NCI-H526 (cell line): ENCODE results near the gene GALK1.

ENCODE experiments used
- DNase-seq, 2 experiments: peaks; one replicate each; lab custom pipeline; 2025; lab: John Stamatoyannopoulos, UW

Gene GALK1

GRCh38 chr17:75750661-75751423 is 14.2 kb downstream of the GALK1 start:
- no peak for DNase-seq

DNA sequence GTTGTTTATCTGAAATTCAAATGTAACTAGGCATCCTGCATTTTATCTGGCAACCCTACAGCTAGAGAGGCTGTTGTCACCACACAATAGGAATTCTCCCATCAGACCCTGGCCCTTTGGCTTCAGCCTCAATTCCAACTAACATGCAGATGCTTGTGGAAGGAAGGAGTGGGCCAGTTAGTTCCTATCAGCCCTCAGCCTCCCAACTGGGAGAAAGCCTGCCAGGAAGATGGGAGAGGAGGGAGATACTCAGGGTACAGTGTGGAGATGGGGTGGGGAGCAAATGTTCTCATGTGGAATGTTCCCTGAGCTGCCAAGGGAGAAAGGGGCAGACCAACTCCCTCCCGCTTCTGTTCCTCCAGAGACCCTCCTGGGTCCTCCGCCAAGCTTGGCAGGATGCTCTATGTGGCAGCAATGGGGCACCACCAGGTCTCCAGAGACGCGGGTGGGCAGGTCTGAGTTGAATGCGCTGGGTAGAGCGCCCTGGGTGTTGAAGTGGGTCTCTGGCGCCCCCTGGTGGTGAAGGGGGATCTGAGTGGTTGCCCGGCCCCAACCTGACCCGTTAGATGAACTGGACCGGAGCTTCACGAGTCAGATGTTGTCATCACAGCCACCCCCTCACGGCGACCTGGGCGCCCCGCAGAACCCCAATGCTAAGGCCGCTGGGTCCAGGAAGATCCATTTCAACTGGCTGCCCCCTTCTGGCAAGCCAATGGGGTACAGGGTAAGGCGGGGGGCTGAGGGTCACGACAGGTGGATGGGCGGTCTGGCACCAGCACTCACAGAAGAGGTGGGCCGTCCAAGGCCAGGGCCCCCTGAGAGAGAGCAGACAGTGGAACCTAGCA is 15.2 kb downstream of the GALK1 start:
- peak; percentile 62 to 92 for DNase-seq

- no peak for DNase-seq
Observed at GRCh38 chr17:75748706-75749105, 16.3 kb downstream of the GALK1 start.

DNA sequence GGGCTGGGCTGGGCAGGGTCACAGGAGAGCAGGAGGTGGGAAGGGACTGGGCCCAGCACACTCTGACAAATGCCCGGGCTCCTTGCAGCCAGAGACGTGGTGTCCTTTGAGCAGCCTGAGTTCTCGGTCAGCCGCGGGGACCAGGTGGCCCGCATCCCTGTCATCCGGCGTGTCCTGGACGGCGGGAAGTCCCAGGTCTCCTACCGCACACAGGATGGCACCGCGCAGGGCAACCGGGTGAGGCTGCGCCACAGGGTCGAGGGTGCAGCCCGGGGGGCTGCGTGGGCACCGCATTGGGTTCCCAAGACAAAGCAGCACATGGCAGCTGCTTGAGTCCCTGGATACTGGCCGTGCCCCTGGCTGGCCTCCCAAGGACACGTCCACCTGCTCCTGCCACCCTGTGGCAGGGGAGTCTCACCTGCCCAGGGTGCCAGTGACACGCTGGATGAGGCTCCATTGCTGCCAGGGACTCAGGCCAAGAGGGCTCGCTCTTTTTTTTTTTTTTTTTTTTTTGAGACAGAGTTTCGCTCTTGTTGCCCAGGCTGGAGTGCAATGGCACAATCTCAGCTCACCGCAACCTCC is 21.3 kb downstream of the GALK1 start:
- DNase-seq = no peak

- DNase-seq = no peak
Observed at GRCh38 chr17:75742337-75742736, 22.7 kb downstream of the GALK1 start.

DNA sequence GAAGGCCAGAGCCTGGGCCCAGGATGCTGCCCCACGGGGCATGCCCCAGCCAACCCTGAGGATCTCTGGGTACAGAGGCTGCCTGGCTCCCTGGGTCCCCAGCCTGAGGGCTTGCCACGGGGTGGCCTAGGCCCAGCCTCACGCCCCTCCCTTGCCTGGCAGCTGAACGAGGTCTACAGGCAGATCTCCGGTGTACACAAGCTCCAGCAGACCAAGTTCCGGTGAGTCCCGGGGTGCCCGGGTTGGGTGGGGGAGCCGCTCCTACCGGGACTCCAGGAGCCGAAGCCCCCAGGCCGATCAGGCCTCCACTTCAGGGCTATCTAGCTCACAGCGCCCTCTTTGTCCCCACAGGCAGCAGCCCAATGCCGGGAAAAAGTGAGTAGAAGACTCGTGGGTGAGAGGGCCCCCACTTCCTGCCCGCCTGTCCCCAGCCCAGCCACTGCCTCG is 24.3 kb downstream of the GALK1 start:
- DNase-seq = no peak

DNA sequence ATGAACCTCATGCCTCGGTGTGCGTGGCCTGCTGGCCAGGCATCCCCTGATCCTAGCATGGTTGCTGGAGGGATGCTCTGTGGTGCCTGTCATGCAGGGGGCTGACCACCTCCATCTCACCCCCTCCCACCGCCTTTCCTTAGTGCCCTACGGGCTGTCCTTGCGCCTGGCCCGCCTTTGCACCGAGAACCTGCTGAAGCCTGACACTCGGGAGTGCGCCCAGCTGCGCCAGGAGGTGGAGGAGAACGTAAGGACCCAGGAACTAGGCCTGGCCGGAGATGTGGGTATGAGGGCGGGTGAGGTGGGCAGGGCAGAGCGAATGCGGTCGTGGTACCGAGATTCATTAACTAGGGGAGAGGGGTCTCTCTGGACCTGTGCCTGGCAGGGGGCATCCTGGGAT is 24.8 kb downstream of the GALK1 start:
- no peak for DNase-seq

GRCh38 chr17:75739801-75740200 is 25.2 kb downstream of the GALK1 start:
- no peak for DNase-seq

- DNase-seq = no peak
Observed at GRCh38 chr17:75739174-75739573, 25.8 kb downstream of the GALK1 start.

DNA sequence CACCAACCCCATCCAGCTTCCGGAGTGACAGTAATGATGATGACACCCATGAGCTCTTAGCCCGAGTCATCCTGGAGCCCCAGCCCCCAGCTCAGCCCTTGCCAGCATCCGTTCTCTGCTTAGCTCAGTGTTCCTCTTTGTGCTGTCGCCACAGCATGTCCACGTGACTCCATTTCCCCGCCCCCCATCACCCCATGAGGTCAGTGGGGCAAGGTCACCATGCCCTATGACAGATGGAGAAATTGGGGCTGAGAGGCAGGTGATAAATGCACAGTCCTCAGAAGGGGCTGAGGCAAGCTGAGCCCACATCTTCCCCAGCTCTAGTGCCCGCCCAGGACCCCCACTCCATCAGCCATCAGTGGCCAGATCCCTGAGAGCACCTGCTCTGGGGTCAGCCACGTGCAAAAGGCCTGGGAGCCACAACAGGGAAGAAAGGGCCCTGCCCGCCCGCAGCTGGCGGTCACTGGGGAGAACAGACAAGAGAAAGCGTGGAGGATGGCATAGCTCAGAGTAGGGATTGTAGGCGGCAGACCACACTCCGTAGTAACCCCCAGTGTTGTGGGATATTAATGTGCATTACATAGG is 26.7 kb downstream of the GALK1 start:
- DNase-seq = no peak

GRCh38 chr17:75737133-75737962 is 27.6 kb downstream of the GALK1 start:
- no peak for DNase-seq

DNA sequence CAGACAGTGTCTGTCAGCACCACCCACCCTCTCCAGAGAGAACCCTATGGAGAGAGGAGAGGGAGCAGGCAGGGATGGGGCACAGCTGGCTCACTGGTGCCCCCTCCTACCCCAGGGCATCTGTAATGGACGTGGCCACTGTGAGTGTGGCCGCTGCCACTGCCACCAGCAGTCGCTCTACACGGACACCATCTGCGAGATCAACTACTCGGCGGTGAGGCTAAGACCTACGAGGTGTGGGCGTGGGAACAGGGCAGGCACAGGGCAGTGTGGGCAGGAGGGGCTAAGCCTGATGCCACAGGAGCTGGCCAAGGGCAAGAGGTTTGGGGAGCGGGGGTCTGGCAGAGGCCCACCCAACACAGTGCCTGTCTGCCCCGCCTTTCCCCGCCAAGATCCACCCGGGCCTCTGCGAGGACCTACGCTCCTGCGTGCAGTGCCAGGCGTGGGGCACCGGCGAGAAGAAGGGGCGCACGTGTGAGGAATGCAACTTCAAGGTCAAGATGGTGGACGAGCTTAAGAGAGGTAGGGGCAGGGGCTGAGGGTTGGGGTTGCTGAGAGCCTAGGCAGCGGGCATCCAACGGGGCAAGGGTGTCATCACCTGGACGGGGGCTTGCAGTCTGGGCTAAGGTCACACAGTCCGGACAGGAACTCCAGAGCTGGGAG is 28.7 kb downstream of the GALK1 start:
- DNase-seq = no peak

- no peak for DNase-seq
Observed at GRCh38 chr17:75734674-75735294, 30.2 kb downstream of the GALK1 start.

DNA sequence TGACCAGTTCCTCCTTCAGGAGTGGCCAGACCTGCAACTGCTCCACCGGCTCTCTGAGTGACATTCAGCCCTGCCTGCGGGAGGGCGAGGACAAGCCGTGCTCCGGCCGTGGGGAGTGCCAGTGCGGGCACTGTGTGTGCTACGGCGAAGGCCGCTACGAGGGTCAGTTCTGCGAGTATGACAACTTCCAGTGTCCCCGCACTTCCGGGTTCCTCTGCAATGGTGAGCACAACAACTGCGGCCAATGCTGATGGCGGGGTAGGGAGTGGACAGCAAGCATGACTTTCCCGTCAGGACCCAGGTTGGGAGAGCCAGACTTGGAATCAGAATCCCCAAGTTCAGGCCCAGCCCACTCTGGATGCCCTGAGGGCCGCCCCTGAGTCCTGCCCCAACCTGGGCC is 31.5 kb downstream of the GALK1 start:
- DNase-seq = no peak

- DNase-seq = no peak
Observed at GRCh38 chr17:75731716-75732498, 33.1 kb downstream of the GALK1 start.

DNA sequence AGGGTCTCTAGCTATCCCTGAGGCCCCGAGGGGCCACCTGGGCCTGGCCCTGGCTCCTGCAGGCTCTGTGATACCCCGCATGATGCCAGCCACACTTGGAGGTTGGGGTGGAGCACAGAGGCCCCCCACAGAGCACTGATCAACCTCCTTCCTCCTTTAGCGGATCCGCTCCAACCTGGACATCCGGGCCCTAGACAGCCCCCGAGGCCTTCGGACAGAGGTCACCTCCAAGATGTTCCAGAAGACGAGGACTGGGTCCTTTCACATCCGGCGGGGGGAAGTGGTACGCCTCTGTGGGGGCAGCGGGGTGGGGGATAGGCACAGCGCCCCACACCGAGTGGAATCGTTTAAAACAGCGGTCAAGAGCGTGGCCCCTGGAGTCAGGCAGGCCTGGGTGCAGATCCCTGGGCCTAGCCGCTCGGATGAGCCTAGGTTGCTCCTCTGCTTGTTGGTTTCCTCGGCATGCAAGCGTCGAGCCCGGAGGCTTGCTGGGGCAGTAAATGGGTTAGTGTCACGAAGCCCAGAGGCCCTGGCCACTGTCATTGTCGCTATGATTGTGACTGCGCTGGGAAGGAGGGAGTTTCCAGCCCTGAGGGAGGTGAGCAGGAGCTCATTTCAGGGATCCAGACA is 33.8 kb downstream of the GALK1 start:
- no peak for DNase-seq

DNA sequence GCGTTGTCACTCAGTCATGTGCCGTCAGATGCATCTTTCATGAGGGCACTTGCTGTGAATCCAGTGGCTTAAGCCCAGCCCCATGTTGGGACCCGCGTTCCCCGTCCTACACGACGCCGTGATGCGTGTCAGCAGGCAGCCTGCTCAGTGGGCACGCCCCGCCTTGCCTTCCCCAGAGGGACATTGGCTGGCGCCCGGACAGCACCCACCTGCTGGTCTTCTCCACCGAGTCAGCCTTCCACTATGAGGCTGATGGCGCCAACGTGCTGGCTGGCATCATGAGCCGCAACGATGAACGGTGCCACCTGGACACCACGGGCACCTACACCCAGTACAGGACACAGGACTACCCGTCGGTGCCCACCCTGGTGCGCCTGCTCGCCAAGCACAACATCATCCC is 34.9 kb downstream of the GALK1 start:
- DNase-seq = no peak

DNA sequence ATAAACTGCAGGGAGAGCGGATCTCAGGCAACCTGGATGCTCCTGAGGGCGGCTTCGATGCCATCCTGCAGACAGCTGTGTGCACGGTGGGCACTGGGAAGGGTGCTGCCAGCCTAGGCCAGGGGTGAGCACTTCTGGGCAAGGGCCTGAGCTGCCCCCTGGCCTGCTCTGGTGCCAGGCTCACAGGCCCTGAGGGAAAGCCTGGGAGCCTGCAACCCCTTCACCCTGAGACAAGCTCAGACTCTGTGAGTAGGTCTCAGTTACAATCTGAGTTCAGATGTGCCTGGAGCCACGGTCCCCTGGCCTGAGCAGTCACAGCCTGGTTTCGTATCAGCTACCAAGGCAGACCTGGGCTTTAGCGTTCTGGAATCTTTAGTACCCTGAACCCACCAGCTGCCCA is 35.6 kb downstream of the GALK1 start:
- DNase-seq = no peak

DNA sequence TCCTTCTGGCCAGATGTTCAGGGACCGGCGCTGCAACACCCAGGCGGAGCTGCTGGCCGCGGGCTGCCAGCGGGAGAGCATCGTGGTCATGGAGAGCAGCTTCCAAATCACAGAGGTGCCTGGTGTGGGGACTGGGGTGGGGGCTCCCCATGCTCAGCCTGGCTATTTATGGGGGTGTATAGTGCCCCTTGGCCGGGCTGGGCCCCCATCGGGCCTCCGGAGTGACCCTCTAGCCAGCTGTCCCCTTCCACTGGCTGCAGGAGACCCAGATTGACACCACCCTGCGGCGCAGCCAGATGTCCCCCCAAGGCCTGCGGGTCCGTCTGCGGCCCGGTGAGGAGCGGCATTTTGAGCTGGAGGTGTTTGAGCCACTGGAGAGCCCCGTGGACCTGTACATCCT is 37.6 kb downstream of the GALK1 start:
- DNase-seq = no peak
